LNCAP (cell line): ENCODE data around the gene POU6F2.

Experiments
- TF ChIP-seq, protein P1 (sequence below): fragments of 450-650 bp; IDR thresholded peaks from 2 replicates; pipeline ENCODE4 v1.5.1; 2017; ENCODE audit warnings: mild to moderate bottlenecking

POU6F2 gene

DNA sequence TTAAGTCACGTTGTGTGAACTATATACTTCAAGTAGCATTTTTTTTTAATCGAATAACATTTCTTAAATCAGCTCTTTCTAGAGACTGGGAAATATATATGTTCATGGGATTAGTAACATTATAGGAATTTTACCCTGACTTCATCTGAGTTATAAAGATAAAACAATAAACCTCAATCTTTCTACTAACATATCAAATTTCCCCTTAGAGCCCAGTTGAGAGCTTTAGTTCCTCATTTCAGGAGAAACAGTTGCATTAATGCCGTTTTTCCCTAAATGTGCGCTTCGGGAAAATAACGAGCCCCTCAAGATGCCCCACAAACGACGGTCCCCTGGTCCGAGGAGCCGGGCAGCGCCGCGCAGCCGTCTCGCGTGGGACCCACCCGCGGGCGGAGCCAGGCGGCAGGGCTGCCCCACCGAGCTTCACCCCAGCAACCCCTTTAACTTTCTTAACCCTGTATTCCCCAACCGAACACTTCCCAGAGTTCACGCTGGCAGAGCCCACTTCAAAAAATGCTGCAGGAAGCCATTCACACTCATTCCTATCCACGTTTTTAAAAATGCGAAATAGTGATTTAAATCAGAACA is 436.0 kb downstream of the POU6F2 start:
- TF ChIP-seq, protein P1, sequence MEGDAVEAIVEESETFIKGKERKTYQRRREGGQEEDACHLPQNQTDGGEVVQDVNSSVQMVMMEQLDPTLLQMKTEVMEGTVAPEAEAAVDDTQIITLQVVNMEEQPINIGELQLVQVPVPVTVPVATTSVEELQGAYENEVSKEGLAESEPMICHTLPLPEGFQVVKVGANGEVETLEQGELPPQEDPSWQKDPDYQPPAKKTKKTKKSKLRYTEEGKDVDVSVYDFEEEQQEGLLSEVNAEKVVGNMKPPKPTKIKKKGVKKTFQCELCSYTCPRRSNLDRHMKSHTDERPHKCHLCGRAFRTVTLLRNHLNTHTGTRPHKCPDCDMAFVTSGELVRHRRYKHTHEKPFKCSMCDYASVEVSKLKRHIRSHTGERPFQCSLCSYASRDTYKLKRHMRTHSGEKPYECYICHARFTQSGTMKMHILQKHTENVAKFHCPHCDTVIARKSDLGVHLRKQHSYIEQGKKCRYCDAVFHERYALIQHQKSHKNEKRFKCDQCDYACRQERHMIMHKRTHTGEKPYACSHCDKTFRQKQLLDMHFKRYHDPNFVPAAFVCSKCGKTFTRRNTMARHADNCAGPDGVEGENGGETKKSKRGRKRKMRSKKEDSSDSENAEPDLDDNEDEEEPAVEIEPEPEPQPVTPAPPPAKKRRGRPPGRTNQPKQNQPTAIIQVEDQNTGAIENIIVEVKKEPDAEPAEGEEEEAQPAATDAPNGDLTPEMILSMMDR: no peak

DNA sequence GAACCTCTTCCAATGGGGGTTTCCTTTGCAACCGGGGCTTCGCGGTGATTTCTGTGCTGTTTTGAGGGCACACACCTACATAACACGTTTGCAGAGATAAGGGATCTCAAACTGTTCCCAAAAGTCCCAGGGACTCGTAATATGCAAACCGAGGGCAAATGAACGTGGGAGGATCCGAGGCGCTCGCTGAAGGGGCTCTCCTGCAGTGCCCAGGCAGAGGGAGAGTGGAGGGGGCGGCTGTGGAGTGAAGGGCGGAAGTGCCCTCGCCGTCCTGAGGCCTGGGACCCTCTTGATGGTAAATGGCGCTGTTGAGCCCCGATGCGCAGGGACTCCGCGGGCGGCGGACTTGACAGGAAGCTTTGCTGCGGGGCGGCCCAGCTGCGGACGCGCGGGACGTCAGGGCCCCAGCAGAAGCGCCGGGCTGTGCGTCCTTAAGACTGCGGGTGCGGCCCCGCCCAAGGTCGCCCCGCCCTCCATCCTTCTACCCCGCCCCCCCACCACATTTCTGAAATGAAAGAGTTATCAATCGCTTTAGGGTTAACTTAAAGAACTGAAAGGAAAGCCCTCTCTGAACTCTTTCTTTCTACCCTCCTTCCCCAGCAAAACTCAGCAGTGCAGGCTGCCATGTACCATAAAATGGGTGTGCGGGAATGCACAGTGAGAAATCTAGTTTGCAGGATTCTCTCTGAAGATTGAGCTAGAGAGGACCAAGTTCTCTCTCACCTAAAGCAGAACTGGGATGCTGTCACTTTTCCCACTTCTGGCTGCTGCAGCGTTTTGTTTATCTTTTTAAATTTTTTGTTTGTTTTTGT is 436.7 kb downstream of the POU6F2 start:
- TF ChIP-seq, protein P1: no peak

DNA sequence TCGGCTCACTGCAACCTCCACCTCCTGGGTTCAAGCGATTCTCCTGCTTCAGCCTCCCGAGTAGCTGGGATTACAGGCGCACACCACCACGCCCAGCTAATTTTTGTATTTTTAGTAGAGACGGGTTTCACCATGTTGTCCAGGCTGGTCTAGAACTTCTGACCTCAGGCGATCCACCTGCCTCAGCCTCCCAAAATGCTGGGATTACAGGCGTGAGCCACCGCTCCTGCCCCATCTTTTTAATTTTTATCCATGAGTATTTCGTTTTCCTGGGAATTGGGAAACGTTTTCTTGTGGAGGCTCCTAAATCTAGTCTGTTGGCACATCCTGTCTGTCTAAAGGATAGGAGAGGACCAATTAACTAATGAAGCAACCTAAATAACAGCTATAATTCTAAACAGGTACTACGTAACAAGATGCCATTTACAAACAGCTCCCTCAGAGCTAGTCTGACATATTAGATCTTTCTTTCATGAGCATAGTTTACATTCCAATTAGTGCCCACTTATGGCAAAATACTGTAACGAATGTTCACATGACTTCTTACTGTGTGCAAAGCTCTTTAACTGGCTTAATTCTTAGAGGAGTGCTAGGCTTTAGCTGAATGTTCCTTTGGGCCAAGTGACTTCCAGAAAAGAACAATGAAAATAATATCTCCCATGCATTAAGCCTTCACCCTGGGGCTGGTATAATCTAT is 437.5 kb downstream of the POU6F2 start:
- TF ChIP-seq, protein P1: no peak

DNA sequence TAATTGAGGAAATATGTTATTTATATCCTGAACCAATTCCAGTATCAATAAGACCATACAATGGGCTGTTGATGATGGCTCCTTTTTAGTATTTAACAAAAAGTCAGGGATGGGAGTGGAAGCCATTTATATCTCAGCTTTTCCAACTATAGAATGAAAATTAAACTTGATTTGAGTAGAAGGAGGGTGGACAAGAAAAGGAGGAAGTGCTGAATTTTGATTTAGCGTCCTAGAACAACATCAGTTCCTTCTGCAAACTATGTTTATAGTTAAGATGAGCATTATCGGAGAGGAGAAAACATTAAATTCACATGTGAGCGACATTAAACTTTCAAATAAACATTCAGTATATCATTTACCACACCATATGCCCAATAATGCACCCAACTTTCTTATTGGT is 439.2 kb downstream of the POU6F2 start:
- TF ChIP-seq, protein P1: no peak

DNA sequence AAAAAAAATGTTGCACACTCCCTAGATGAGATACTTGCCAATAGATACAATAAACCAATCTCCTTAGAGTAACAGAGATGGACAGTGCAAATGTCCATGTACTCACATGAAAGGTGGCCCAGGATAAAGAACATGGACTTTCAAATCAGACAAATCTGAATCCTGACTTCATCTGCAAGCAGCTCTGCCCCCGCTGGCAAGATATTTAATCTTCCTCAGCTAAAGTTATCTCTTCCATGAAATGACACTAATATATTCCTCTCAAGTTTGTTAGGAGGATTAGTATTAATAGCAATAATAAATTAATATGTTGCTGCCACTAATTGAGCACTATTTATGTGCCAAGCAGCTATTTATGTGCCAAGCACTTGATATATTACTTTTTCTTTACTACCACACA is 439.9 kb downstream of the POU6F2 start:
- TF ChIP-seq, protein P1: no peak

DNA sequence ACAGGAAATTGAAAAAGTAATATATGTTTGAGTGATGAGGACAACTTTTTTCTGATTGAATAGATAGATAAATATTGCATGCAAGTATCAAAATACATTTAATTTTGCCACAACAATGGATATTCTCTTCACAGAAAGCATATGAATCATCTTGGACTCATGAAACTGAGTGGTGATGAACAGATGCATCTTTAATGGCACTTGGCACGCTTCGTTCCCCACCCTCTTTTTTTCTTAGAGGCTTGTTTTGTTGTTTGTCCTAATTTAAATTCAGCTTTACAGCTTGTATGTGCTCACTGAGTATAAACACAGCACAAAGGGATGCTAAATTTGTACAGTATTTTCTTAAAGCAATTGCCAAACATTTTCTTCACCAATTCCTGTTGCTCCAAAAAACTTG is 443.5 kb downstream of the POU6F2 start:
- TF ChIP-seq, protein P1: no peak

DNA sequence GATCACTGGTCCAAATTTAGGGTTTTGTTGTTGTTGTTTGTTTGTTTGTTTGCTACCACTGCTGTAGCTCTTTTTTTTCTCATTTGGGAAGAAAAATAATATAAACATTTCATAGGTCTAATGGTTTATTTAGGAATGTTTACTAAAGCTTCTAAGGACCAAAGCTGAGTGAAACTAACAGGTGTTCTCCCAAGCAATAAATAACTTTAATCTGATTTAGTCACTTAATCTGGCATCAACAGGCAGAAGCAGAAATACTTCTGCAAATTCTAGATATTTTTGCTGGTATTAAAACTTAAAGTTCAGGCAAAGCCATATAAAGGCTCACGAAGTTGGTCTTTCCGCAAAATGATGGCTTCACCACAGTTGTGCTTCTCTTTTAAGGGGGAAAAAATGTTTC is 444.0 kb downstream of the POU6F2 start:
- TF ChIP-seq, protein P1: no peak
